NCI-H526 treated with DMSO at 0.1 percent for 48 hours (cell line): Measurements from ENCODE around the gene DCAF16.
"Not testable (repeated sequence)": the region's sequence is repeated elsewhere in the genome, so short reads cannot be mapped to it uniquely, and the experiment has no call there.

Experiments used
- DNase-seq: peaks from one replicate; lab custom pipeline; 2025; lab: John Stamatoyannopoulos, UW

Gene DCAF16

DNA sequence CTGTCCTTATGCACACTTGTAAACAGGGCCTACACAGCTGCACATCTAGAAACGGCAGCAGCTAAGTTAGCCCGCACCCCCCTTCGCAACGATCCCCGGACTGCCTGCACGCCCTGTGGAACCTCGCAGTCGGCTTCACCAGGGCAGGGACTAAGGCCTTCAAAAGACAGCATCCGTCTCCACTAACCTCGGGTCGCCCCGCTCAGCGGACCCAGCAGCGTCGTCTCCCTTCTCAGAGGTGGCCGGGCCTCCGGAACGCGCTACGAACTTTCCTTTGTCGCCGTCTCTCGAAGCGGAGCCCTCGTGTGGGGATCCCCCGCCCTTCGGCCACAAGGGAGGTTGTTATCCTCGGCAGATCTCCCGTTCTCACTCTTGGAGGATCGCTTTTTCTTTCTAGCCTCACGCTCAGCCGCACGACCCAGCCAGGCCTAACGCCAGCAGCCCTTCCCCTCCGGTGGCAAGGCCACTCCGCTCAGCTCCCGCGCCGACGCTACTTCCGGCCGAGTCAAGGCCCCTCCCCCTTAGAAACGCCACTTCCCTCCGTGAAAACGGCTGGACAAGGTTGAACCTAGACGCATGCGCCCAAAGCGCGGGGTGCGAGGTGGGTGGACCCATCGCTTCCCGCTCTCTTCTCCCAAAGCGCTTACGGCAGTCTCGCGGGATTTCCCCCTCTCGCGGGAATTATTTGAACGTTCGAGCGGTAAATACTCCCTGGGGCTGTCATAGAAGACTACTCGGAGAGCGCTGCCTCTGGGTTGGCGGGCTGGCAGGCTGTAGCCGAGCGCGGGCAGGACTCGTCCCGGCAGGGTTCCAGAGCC is at the start of gene DCAF16, which contains the start of gene NCAPG:
TSS of gene DCAF16 (minus strand) at position 498 of the 818 bp plus-strand sequence. CDS start 6,616 bp downstream, outside the sequence.
TSS of gene NCAPG (plus strand) at position 720 of the 818 bp plus-strand sequence. CDS start 99 bp downstream, outside the sequence.
- DNase-seq, result peak; percentile 97

DNA sequence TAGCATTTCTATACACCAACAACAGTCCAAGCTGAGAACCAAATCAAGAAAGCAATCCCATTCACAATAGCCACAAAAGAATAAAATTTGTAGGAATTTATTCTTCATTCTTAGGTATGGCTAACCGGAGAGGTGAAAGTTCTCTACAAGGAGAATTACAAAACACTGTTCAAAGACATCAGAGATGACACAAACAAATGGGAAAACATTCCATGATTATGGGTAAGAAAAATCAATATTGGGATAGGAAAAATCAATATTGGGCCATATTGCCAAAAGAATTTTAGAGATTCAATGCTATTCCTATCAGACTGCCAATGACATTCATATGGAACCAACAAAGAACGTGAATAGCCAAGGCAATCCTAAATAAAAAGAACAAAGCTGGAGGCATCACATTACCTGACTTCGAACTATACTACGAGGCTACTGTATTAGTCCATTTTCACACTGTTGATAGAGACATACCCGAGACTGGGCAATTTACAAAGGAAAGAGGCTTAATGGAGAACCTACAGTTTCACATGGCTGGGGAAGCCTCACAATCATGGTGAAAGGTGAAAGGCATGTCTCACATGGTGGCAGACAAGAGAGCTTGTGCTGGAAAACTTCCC is 49.3 kb upstream of the DCAF16 start:
- DNase-seq, result no peak

DNA sequence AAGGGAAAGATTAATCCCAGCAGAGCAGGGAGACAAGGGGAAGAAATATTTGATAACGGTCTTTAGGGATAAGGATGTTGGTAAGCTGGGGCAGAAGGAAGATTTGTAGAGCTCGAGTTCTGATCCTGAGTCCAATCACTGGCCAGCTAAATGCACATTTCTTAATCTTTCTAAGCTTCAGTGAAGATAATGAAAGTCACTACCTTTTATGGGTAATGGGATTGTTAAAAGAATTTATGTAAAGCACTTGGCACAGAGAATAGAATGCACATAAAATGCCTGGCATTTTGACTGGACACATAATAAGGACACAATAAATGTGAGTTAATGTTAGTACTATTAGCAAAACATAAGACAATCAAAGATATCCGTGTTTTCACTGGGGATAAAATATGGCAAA is 43.5 kb upstream of the DCAF16 start:
- no peak for DNase-seq

DNA sequence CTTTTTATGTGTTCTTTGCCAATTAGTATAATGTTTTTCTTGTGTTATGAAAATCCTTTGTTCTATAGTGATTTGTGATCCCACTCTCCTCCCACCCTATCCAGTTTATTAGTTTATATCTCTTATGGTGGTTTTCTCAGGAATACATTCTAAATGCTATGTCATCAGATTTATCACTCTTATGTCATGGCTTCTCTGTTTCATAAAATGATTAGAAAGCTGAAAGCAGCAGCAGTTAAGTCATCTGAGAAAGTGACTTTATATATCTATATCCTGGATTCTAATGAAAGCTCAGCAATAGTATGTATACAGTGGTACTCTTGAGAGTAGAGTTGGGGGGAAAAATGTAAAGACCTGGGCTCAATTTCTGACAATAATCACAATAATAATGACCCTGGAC is 41.4 kb upstream of the DCAF16 start:
- DNase-seq, result no peak

DNA sequence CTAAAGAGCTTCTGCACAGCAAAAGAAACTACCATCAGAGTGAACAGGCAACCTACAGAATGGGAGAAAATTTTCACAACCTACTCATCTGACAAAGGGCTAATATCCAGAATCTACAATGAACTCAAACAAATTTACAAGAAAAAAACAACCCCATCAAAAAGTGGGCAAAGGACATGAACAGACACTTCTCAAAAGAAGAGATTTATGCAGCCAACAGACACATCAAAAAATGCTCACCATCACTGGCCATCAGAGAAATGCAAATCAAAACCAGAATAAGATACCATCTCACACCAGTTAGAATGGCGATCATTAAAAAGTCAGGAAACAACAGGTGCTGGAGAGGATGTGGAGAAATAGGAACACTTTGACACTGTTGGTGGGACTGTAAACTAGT is 39.7 kb upstream of the DCAF16 start:
- DNase-seq, result not testable (repeated sequence)

DNA sequence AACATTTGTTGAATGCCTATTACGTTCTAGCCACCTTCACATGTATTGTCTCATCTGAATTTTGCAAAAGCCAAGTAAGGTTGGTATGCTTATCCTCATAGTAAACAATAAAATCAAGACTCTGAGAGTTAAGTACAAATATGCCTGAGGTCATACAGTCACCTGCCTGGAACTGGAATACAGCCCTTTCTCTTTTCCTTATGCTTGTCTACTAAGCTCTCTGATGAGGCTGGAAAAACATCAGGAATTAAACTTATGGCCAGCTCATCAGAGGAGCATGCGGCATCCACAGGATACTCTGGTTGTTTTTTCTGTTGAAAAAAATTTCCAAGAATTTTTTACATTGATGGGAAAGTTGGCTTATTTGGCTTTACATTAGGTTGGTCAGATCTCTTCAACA is 35.7 kb upstream of the DCAF16 start:
- DNase-seq, result no peak

DNA sequence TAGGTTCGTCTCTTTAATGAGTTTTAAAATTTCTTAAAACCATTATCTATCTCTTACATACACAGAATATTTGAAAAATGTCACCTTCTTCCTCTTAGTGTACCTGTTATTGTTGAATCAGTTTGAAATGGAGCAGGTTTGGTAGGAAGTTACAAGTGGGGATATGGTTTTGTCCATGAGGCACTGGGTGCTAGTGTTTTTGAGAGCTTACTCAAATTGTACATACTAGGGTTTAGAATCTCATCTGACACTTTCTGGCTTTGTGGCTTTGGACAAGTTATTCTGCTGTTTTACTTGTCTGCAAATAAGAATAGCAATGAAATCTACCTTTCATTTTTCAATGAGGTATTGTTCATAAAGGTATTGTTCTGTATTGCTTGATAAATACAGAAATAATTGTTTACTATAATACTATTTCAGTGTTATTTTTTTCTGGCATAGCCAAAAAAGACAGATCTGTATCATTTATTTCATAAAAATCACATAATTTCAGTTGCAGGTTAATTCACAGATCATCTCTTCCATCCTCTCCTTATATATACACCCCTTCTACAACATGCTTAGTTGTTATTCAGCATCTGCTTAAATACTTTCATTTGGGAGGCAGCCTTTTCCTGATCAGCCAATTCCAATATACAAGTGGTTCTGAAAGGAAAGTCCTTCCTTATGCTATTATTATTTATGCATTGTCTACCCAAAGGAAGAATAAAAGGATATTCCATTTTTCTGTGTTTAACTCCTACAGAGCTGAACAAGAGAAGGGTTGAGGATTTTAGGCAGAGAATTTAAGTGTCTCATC is 13.5 kb upstream of the DCAF16 start:
- no peak for DNase-seq

DNA sequence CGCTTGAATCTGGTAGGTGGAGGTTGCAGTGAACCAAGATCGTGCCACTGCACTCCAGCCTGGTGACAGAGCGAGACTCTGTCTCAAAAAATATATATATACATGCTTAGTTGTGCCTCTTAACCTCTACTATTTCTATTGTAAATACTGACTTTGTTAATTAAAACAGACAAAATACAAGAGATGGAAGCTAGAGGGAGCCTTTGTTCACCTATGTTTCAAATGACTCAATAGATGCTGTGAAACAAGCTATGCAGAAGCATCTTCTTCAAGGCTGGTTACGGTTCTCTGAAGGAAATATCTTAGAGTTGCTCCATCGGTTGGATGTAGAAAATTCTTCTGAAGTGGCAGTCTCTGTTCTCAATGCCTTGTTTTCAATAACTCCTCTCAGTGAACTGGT is 6.5 kb upstream of the DCAF16 start:
- peak; percentile 6 for DNase-seq

DNA sequence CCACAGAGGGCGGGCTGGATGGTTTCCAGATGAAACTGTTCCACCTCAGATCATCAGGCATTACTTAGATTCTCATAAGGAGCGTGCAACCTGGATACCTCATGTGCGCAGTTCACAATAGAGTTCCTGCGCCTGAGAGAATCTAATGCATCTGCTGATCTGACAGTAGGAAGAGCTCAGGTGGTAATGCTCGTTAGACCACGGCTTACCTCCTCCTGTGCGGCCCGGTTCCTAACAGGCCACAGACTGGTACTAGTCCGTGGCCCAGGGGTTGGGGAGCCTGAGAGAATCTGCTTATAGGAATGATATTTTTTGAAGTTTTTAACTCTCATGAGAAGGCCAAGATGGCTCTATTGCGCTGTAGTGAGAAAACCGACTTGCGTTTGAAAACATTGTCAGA is 5.6 kb upstream of the DCAF16 start:
- DNase-seq, result no peak

DNA sequence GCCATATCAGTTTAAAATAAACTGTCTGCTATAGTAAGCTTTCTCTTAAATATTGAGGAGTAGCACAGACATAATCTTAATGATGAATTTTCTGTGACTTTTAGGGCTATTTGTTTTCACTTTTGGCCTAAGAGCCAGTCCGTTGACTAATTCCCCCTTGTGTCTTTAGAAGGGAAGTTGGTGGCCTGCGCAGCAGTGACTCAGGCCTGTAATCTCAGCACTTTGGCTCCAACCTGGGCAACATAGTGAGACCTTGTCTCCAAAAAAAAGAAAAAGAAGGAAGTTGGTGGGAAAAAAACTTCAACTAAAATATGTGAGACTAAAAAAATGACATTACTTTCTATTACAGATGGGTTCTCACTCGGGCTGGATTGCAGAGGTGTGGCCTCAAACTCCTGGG is 3.6 kb upstream of the DCAF16 start:
- DNase-seq, result no peak

DNA sequence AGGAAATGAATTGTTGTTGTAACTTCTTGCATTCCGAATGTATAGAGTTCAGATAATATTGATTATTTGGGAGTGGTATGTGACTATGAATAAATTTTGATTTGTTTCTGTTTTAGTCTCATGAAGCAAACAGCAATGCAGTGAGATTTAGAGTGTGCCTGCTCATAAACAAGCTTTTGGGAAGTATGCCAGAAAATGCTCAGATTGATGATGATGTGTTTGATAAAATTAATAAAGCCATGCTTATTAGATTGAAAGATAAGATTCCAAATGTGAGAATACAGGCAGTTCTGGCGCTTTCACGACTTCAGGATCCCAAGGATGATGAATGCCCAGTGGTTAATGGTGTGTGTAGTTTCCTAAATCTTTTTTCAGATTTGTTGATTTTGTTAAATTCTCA is 2.2 kb upstream of the DCAF16 start:
- DNase-seq, result no peak

DNA sequence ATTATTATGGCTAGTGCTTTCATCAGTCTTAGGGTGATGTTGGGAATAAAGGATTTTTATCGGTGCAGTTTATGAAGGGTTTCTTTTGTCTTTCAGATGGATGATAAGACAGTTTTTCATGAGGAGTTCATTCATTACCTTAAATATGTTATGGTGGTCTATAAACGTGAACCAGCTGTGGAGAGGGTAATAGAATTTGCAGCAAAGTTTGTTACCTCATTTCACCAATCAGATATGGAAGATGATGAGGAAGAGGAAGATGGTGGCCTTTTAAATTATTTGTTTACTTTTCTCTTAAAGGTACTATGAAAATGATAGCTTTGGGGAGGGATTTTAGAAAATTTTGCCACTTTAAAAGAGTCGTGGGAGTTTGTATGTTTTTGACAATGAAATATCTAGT is 1.6 kb upstream of the DCAF16 start:
- no peak for DNase-seq

DNA sequence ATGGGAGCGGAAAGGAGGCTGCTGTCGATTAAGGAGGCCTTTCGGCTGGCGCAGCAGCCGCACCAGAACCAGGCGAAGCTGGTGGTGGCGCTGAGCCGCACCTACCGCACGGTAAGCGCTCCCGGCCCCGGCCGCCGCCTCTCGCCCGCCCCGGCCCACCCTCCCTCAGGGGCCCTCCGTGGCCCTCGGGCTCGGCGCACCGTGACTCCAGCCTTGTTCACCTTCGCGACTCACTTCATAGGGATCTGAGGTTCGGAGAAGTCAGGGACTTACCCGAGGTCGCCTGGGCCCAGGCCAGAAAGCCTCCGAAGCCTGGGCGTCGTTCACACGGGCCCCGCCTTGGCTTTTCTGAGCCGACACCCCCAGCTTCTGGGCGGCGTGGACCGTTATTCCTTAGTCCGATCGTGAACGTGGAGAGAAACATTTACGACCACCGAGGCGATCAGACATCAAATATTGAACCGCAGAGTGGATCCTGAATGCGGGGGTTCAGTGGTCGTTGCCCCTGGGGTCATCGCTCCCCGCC is 584 bp upstream of the DCAF16 start:
- DNase-seq, result peak; percentile 66

DNA sequence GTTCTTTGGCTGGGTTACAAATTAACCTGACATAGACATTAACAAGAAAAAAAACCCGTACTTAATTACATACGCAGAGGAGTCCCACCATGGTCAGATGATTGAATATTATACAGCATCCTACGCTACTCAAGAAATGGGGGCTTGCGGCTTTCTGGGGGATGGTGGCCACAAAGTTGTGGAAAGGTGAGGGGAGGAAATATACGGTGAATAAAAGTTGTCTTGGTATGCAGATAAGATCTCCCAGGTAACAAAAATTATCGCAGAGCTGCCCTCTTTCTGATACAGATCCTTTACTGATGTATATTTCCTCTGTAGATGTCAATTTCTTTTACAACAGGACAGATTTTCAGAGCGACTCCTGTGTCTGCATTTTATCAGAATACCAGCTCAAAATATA is 890 bp downstream of the DCAF16 start:
- no peak for DNase-seq

DNA sequence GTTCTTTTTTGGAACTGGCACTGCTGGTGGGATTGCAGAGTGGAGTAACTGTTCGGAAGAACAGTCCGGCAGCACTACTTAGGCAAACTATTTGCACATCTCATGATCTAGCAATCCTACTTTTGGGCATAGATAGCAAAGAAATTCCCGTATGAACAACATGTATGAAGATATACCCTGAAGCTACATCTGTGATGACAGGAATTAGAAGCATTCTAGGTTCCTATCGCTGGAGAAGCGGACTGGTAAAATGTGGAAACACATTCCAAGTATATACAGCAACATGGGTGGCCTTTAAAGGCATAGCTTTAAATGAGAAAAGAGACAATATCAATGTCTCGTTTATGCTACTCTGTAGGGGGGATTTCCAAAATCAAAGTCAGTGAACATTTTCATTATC is 3.1 kb downstream of the DCAF16 start:
- DNase-seq, result no peak

DNA sequence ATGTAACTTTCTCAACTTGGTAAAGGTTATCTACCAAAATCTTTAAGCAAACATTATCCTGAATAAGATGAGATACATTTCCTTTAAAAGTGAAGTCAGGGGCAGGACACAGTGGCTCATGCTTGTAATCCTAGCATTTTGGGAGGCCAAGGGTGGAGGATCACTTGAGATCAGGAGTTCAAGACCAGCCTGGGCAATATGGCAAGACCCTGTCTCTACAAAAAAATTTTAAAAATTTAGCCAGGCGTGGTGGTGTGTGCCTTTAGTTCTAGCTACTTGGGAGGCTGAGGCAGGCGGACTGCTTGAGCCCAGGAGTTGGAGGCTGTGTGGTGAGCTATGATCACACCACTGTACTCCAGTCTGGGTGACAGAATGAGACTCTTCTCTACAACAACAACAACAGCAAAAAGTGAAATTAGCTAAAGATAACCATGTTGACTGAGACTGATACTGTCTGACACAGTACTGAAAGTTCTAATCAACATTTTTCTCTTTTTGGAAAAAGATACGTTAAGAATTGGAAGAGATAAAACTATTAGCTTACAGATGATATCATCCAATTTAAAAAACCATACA is 4.9 kb downstream of the DCAF16 start:
- no peak for DNase-seq

DNA sequence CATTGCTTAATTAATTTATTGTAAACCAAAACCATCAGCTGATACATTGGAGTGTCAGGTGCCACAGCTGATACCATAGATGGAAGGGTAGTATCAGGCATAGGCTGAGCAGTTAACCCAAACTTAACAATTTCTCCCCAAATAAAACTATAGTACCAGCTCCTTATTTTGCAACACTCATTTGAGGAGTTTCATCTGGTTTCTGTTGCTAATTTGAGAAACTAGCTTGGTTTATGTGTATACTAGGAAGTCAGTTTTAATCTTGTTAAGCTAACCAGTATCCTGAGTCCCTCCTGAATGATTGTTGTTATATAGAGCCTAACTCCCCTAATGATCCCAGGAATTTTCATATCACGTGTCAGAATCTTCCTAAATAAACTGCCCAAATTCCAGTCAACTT is 12.7 kb downstream of the DCAF16 start:
- DNase-seq, result no peak

DNA sequence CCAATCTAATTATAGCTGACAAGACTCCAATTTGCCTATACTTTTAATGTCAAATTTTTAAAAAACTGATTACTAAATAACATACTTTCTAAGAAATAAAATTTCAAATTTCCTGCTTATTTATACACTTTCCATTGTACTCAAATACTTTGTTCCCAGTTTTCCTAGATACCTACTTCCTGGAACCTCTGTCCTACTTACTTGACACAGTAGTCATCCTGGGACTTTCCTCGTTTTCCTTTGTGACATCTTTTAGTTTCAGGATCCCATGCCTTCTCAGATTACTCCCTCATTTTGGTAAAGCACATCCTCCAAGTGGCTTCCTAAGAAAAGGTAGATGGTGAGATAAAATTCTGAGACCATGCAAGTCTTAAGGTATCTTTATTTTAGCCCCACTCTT is 15.8 kb downstream of the DCAF16 start:
- no peak for DNase-seq

DNA sequence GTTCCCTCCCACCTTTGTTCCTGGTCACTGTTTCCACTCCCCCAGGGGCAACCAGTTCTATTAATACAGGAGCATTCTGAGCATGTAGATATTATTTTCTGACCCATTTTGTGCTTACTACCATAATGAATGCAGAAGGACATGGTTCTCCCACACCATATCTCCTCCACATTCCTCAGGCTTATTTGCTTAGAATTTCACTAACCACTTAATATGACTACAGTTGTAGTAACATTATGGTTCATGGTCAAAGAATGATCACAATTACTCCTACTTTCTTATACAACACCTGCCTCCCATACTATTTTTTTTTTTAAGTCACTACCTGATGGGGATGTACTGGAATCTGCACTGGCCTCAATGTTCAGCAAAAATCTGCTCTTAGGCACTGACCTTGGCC is 21.6 kb downstream of the DCAF16 start:
- no peak for DNase-seq

DNA sequence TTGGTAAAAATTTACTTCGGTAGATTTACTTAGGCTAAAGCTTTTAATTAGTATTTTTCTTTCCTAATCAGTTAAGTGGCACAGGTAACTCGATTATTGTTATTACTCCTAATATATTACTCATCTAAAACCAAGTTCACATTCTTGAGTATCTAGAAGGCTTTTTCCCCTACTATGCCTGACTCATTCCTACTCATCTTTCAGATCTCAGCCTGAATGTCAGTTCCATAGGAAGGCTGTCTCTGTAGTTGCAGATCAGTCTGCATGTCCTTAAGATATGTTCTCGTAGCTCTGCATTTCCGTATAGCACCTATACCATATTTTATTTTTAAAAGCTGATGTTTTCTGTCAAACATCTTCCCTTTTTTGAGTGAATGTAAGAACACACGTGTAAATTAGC is 23.2 kb downstream of the DCAF16 start:
- no peak for DNase-seq

DNA sequence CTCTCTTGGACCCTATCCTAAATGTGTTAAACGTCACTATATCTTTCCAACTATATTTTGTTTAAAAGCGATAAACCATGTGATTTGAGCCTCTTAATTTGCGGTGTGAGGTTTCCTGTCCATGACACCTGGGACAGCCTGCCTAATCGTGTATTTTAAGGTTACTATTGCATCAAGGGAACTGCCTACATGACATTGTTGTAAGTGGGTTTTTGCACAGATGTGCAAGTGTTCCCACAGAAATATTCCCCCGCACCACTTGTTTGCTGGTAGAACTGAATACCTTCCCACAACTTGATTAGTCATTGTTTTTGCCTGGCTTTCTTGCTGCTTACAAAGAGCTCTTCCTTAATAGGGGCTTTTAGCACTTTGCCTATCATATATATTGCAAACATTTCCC is 24.0 kb downstream of the DCAF16 start:
- no peak for DNase-seq

DNA sequence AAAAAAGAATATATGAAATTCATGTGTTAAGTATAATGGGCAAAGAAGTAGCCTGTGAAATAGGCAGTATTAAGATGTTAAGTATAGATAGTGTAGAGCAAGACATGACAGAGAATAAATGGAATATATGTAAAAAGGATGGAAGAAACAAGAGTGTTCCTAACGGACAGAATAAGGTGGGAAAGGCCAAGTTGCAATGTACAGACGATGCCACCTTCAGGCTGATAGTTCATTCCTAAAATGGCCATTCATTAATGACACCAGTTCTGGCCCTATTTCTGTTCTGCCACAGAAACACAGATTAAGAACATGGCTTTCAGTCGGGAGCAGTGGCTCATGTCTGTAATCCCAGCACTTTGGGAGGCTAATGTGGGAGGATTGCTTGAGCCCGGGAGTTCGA is 24.7 kb downstream of the DCAF16 start:
- no peak for DNase-seq
